Bronchus fibroblast of lung (primary cell): ENCODE measurements around the gene DEFB132. TPM values are rescaled to one million over a fixed set of nuclear protein-coding genes. Genes with fewer than 3 reads are reported as not detected.

Experiments
- total RNA-seq: library from RNA; depleted of rRNA; stranded (reverse); fragments of >200 nt; gene quantifications from 2 replicates; pipeline ENCODE4 v1.2.3, GENCODE V29; 2015

Gene DEFB132
- total RNA-seq = not detected in 2 replicates

GRCh38 chr20:257419-257818, at the start of gene DEFB132:
Gene DEFB132 (plus strand): TSS chr20:257724. CDS start chr20:257779, 55 bp downstream.

GRCh38 chr20:226958-227357, 30.6 kb upstream of the DEFB132 start, which contains the start of gene DEFB129:
Gene DEFB129 (plus strand): TSS chr20:227258. CDS start chr20:227289, 31 bp downstream.

GRCh38 chr20:290084-290831, 32.7 kb downstream of the DEFB132 start, which contains the start of gene C20orf96:
Gene C20orf96 (minus strand): TSS chr20:290750. CDS start chr20:290610, 140 bp downstream.

GRCh38 chr20:297098-297924, 39.8 kb downstream of the DEFB132 start, which contains the start of gene ZCCHC3:
Gene ZCCHC3 (plus strand): TSS chr20:297570. CDS start chr20:297587, 17 bp downstream.

Other genes starting within 250 kb of the DEFB132 start
- not detected in 2 replicates for gene DEFB125, start 170.1 kb upstream of the DEFB132 start, total RNA-seq
- gene DEFB126, start 115.1 kb upstream of the DEFB132 start, total RNA-seq = not detected in 2 replicates
- gene DEFB127, start 100.3 kb upstream of the DEFB132 start, total RNA-seq = not detected in 2 replicates
- gene DEFB128, start 68.0 kb upstream of the DEFB132 start, total RNA-seq = not detected in 2 replicates
- not detected in 2 replicates for gene DEFB129, start 30.5 kb upstream of the DEFB132 start, total RNA-seq
- gene C20orf96, start 33.0 kb downstream of the DEFB132 start, total RNA-seq = 1.8 and 2.8 TPM in 2 replicates
- gene ZCCHC3, start 39.8 kb downstream of the DEFB132 start, total RNA-seq = 16.2 and 20.0 TPM in 2 replicates
- 16.0 and 16.1 TPM in 2 replicates for gene SOX12, start 67.8 kb downstream of the DEFB132 start, total RNA-seq
- gene NRSN2, start 89.4 kb downstream of the DEFB132 start, total RNA-seq = 95.0 and 104 TPM in 2 replicates
- gene TRIB3, start 123.0 kb downstream of the DEFB132 start, total RNA-seq = 106 and 115 TPM in 2 replicates
- 71.3 and 71.4 TPM in 2 replicates for gene RBCK1, start 150.6 kb downstream of the DEFB132 start, total RNA-seq
- gene TBC1D20, start 204.8 kb downstream of the DEFB132 start, total RNA-seq = 21.0 and 23.3 TPM in 2 replicates